Glutamatergic neuron (in vitro differentiated cells): ENCODE measurements around the gene MAP4K5. TPM values are rescaled to one million over a fixed set of nuclear protein-coding genes. Genes with fewer than 3 reads are reported as not detected.

Source experiments
- DNase-seq: peaks from one replicate; pipeline ENCODE4 v3.0.0; 2022
- H3K27ac Mint-ChIP-seq: one replicate; pipeline ENCODE4 v1.8.0; 2020; ENCODE audit warnings: mild to moderate bottlenecking, mixed read lengths, inconsistent platforms; ENCODE audit not compliant: unreplicated experiment
- H3K27me3 Mint-ChIP-seq: one replicate; pipeline ENCODE4 v1.8.0; 2020; ENCODE audit warnings: mild to moderate bottlenecking, moderate library complexity, mixed read lengths, inconsistent platforms; ENCODE audit not compliant: unreplicated experiment
- H3K36me3 Mint-ChIP-seq: one replicate; pipeline ENCODE4 v1.8.0; 2020; ENCODE audit warnings: mild to moderate bottlenecking, mixed read lengths, inconsistent platforms; ENCODE audit not compliant: unreplicated experiment
- H3K4me1 Mint-ChIP-seq: one replicate; pipeline ENCODE4 v1.8.0; 2020; ENCODE audit warnings: mild to moderate bottlenecking, low read depth, mixed read lengths, inconsistent platforms; ENCODE audit not compliant: unreplicated experiment
- H3K4me3 Mint-ChIP-seq: one replicate; pipeline ENCODE4 v1.8.0; 2020; ENCODE audit warnings: mild to moderate bottlenecking, mixed read lengths, inconsistent platforms; ENCODE audit not compliant: unreplicated experiment
- H3K9me3 Mint-ChIP-seq: one replicate; pipeline ENCODE4 v1.8.0; 2020; ENCODE audit warnings: mild to moderate bottlenecking, moderate library complexity, mixed read lengths, inconsistent platforms; ENCODE audit not compliant: unreplicated experiment
- total RNA-seq: library from RNA; stranded (reverse); fragmentation: NEBNext Ultra II Directional; extraction: Animal tissue kit (Norgen Biotek cat#: 25700); gene quantifications from one replicate; pipeline ENCODE4 v1.2.1, GENCODE V29; 2021; ENCODE audit not compliant: unreplicated experiment
- TF ChIP-seq, protein P1 (sequence below): fragments of 200-600 bp; sonication (generic); IDR thresholded peaks from one replicate; pipeline ENCODE4 v1.5.0; 2021; ENCODE audit not compliant: partially characterized antibody, unreplicated experiment

MAP4K5 gene
- total RNA-seq, 1 donor from 2014 or later = 99.5 TPM

DNA sequence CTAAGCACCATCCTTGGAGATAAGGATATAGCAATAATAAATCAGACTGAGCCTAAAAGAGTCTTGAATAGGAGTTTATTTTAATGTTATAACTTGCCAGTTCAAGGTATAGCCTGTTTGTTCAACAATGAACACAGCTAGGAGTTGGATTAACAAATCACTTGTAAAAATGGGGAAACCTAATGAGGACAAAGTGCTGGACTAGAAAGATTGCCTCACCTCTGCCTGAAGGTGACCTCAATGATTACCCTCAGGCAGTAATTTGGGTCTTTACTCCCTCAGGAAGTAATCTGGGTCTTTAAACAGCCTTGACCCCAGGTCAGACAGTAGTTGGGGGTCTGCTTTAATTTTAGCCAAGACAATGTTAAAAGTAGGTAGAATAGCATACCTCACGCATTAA, 100.2 kb downstream of the MAP4K5 start:
- TF ChIP-seq, protein P1, sequence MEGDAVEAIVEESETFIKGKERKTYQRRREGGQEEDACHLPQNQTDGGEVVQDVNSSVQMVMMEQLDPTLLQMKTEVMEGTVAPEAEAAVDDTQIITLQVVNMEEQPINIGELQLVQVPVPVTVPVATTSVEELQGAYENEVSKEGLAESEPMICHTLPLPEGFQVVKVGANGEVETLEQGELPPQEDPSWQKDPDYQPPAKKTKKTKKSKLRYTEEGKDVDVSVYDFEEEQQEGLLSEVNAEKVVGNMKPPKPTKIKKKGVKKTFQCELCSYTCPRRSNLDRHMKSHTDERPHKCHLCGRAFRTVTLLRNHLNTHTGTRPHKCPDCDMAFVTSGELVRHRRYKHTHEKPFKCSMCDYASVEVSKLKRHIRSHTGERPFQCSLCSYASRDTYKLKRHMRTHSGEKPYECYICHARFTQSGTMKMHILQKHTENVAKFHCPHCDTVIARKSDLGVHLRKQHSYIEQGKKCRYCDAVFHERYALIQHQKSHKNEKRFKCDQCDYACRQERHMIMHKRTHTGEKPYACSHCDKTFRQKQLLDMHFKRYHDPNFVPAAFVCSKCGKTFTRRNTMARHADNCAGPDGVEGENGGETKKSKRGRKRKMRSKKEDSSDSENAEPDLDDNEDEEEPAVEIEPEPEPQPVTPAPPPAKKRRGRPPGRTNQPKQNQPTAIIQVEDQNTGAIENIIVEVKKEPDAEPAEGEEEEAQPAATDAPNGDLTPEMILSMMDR = no peak
- Mint-ChIP-seq H3K9me3 (no peaks in the 10 kb centered on the region), H3K27ac (no peak overlapping the region), H3K27me3 (no peaks in the 10 kb centered on the region), H3K36me3 (peaks cover 4% of the 10 kb centered on the region), H3K4me3 (no peak overlapping the region), H3K4me1 (peaks cover 4% of the 10 kb centered on the region)
- DNase-seq = no peak

DNA sequence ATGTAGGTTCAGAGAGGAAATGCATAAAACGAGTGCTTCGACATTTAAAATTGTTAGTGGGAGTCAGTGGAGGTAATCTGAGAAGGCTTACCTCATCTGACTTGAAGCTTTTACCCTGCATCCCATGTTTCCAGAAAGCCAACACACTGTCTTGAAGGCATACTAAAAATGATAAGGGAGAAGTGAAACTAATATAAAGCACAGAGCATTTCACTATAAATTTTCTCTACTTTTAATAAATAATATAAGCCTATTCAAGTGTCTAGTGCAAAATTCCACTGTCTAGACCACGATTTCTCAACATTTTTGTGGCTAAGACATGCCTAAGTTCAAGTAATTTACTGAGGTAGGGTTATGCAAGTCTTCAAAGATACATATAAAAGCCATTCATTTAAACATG, 106.6 kb downstream of the MAP4K5 start:
- H3K27me3 Mint-ChIP-seq = no peaks in the 10 kb centered on the region
- TF ChIP-seq, protein P1 = no peak
- H3K4me1 Mint-ChIP-seq = peaks cover 4% of the 10 kb centered on the region
- no peak overlapping the region for H3K4me3 Mint-ChIP-seq
- H3K36me3 Mint-ChIP-seq = no peaks in the 10 kb centered on the region
- DNase-seq = no peak
- H3K9me3 Mint-ChIP-seq = no peaks in the 10 kb centered on the region
- no peak overlapping the region for H3K27ac Mint-ChIP-seq

DNA sequence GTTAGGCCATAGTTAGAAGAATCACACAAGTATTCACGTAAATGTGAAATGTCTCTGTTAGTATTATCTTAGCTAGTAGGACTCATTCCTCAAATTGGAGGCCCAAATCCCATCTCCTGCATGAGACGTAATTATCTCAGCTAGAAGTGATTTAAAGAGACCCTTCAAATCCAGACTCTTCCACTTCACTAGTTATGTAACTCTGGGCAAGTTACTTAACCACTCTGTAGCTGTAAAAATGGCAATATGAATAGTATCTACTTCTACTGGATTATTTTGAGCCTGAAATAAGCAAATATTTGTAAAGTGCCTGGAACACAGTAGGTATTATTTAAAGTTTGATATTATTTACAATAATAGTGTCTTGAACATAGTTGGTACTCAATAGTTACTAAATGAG, 107.3 kb downstream of the MAP4K5 start:
- no peak for DNase-seq
- TF ChIP-seq, protein P1 = no peak
- no peaks in the 10 kb centered on the region for H3K27me3 Mint-ChIP-seq
- no peak overlapping the region for H3K27ac Mint-ChIP-seq
- H3K4me3 Mint-ChIP-seq = no peak overlapping the region
- no peaks in the 10 kb centered on the region for H3K36me3 Mint-ChIP-seq
- peaks cover under 1% of the 10 kb centered on the region for H3K4me1 Mint-ChIP-seq
- no peaks in the 10 kb centered on the region for H3K9me3 Mint-ChIP-seq

DNA sequence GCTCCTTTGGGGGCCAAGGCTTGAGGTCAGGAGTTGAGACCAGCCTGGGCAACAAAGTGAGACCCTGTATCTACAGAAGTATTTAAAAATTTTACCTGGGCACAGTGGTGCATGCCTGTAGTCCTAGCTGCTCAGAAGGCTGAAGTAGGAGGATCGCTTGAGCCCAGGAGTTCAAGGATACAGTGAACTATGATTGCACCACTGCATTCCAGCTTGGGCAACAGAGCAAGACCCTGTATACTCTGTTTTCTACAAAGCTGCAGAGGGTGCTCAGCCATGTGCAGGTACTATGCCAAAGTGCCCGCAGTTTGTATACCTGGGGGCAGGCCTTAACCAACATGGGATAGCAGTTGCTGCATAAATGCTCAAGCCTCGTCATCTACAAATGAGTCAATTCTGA, 108.8 kb downstream of the MAP4K5 start:
- no peaks in the 10 kb centered on the region for H3K9me3 Mint-ChIP-seq
- no peak overlapping the region for H3K27ac Mint-ChIP-seq
- H3K36me3 Mint-ChIP-seq = no peaks in the 10 kb centered on the region
- H3K4me3 Mint-ChIP-seq = no peak overlapping the region
- H3K4me1 Mint-ChIP-seq = no peaks in the 10 kb centered on the region
- H3K27me3 Mint-ChIP-seq = no peaks in the 10 kb centered on the region
- TF ChIP-seq, protein P1 = no peak
- no peak for DNase-seq

DNA sequence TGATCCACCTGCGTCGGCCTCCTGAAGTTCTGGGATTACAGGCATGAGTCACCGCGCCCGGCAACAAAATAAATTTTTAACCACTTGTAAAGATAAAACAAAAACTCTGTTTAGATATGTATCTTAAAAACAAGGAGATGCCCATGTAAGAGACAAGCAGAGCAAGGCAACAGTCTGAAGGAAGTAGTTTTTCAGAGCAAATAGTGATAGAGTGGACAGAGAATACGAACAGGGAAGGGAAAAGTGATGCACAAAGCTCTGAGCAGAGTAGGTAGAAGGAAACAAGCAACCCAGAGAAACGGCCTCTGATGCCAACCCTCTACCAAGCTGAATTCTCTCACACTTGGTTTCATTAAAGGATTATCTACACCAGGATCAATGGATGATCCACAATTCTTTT, 110.9 kb downstream of the MAP4K5 start:
- TF ChIP-seq, protein P1 = no peak
- Mint-ChIP-seq H3K27me3 (no peaks in the 10 kb centered on the region), H3K9me3 (no peaks in the 10 kb centered on the region), H3K4me3 (no peak overlapping the region), H3K4me1 (no peaks in the 10 kb centered on the region), H3K36me3 (peaks cover 16% of the 10 kb centered on the region), H3K27ac (no peak overlapping the region)
- DNase-seq = no peak
